Measurements from ENCODE around the gene CELF5. TPM values are rescaled to one million over a fixed set of nuclear protein-coding genes. Genes with fewer than 3 reads are reported as not detected.

Gene CELF5
- total and polyA plus RNA-seq, 2 experiments from 2014 or later = 5.6 to 10.6 TPM

- H3K4me1 Mint-ChIP-seq = no peaks in the 10 kb centered on the region
- no peaks in the 10 kb centered on the region for H3F3A ChIP-seq (replicated peaks; ENCODE audit: low read depth)
- H3K4me3 ChIP-seq = no peak overlapping the region
- H3K9me2 ChIP-seq (ENCODE audit: insufficient read depth) = no peaks in the 10 kb centered on the region
- H3K79me2 ChIP-seq (replicated peaks; ENCODE audit: insufficient read depth) = peaks cover 9% of the 10 kb centered on the region; the same call in 1 of the 2 replicates
- H4K20me1 ChIP-seq (replicated peaks; ENCODE audit: insufficient read depth) = no peaks in the 10 kb centered on the region; the same call in 1 of the 2 replicates
- H3K4me1 ChIP-seq (ENCODE audit: insufficient read depth) = no peaks in the 10 kb centered on the region
- H3K27ac Mint-ChIP-seq = no peak overlapping the region
- no peaks in the 10 kb centered on the region; the same call in 1 of the 2 replicates for H3K36me3 ChIP-seq (ENCODE audit: insufficient read depth)
- TF ChIP-seq, protein P1, sequence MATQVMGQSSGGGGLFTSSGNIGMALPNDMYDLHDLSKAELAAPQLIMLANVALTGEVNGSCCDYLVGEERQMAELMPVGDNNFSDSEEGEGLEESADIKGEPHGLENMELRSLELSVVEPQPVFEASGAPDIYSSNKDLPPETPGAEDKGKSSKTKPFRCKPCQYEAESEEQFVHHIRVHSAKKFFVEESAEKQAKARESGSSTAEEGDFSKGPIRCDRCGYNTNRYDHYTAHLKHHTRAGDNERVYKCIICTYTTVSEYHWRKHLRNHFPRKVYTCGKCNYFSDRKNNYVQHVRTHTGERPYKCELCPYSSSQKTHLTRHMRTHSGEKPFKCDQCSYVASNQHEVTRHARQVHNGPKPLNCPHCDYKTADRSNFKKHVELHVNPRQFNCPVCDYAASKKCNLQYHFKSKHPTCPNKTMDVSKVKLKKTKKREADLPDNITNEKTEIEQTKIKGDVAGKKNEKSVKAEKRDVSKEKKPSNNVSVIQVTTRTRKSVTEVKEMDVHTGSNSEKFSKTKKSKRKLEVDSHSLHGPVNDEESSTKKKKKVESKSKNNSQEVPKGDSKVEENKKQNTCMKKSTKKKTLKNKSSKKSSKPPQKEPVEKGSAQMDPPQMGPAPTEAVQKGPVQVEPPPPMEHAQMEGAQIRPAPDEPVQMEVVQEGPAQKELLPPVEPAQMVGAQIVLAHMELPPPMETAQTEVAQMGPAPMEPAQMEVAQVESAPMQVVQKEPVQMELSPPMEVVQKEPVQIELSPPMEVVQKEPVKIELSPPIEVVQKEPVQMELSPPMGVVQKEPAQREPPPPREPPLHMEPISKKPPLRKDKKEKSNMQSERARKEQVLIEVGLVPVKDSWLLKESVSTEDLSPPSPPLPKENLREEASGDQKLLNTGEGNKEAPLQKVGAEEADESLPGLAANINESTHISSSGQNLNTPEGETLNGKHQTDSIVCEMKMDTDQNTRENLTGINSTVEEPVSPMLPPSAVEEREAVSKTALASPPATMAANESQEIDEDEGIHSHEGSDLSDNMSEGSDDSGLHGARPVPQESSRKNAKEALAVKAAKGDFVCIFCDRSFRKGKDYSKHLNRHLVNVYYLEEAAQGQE (IDR thresholded peaks at IDR 0.05; ENCODE audit: unreplicated experiment) = no peak
- TF ChIP-seq STAT1 (IDR thresholded peaks at IDR 0.05; ENCODE audit: unreplicated experiment) = no peak
- no peak for TF ChIP-seq CREB1 (CRISPR knock-in tag; IDR thresholded peaks at IDR 0.05; ENCODE audit: low read depth)
- TF ChIP-seq CTCF (conservative IDR thresholded peaks at IDR 0.05; ENCODE audit: low read depth in 2 of 2) = no peak
- TF ChIP-seq NANOG (IDR thresholded peaks at IDR 0.05; ENCODE audit: borderline replicate concordance) = no peak
- TF ChIP-seq POLR2AphosphoS5 (IDR thresholded peaks at IDR 0.05; ENCODE audit: low read depth) = no peak
- no peak for TF ChIP-seq ZNF331 (CRISPR knock-in tag; IDR thresholded peaks at IDR 0.05; ENCODE audit: low read depth)
- TF ChIP-seq EZH2phosphoT487 (IDR thresholded peaks at IDR 0.05; ENCODE audit: unreplicated experiment) = no peak
- TF ChIP-seq, protein P2, sequence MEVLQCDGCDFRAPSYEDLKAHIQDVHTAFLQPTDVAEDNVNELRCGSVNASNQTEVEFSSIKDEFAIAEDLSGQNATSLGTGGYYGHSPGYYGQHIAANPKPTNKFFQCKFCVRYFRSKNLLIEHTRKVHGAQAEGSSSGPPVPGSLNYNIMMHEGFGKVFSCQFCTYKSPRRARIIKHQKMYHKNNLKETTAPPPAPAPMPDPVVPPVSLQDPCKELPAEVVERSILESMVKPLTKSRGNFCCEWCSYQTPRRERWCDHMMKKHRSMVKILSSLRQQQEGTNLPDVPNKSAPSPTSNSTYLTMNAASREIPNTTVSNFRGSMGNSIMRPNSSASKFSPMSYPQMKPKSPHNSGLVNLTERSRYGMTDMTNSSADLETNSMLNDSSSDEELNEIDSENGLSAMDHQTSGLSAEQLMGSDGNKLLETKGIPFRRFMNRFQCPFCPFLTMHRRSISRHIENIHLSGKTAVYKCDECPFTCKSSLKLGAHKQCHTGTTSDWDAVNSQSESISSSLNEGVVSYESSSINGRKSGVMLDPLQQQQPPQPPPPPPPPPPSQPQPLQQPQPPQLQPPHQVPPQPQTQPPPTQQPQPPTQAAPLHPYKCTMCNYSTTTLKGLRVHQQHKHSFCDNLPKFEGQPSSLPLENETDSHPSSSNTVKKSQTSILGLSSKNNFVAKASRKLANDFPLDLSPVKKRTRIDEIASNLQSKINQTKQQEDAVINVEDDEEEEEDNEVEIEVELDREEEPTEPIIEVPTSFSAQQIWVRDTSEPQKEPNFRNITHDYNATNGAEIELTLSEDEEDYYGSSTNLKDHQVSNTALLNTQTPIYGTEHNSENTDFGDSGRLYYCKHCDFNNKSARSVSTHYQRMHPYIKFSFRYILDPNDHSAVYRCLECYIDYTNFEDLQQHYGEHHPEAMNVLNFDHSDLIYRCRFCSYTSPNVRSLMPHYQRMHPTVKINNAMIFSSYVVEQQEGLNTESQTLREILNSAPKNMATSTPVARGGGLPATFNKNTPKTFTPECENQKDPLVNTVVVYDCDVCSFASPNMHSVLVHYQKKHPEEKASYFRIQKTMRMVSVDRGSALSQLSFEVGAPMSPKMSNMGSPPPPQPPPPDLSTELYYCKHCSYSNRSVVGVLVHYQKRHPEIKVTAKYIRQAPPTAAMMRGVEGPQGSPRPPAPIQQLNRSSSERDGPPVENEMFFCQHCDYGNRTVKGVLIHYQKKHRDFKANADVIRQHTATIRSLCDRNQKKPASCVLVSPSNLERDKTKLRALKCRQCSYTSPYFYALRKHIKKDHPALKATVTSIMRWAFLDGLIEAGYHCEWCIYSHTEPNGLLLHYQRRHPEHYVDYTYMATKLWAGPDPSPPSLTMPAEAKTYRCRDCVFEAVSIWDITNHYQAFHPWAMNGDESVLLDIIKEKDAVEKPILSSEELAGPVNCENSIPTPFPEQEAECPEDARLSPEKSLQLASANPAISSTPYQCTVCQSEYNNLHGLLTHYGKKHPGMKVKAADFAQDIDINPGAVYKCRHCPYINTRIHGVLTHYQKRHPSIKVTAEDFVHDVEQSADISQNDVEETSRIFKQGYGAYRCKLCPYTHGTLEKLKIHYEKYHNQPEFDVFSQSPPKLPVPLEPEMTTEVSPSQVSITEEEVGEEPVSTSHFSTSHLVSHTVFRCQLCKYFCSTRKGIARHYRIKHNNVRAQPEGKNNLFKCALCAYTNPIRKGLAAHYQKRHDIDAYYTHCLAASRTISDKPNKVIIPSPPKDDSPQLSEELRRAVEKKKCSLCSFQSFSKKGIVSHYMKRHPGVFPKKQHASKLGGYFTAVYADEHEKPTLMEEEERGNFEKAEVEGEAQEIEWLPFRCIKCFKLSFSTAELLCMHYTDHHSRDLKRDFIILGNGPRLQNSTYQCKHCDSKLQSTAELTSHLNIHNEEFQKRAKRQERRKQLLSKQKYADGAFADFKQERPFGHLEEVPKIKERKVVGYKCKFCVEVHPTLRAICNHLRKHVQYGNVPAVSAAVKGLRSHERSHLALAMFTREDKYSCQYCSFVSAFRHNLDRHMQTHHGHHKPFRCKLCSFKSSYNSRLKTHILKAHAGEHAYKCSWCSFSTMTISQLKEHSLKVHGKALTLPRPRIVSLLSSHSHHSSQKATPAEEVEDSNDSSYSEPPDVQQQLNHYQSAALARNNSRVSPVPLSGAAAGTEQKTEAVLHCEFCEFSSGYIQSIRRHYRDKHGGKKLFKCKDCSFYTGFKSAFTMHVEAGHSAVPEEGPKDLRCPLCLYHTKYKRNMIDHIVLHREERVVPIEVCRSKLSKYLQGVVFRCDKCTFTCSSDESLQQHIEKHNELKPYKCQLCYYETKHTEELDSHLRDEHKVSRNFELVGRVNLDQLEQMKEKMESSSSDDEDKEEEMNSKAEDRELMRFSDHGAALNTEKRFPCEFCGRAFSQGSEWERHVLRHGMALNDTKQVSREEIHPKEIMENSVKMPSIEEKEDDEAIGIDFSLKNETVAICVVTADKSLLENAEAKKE (CRISPR knock-in tag; IDR thresholded peaks at IDR 0.05) = no peak
- TF ChIP-seq, protein P3, sequence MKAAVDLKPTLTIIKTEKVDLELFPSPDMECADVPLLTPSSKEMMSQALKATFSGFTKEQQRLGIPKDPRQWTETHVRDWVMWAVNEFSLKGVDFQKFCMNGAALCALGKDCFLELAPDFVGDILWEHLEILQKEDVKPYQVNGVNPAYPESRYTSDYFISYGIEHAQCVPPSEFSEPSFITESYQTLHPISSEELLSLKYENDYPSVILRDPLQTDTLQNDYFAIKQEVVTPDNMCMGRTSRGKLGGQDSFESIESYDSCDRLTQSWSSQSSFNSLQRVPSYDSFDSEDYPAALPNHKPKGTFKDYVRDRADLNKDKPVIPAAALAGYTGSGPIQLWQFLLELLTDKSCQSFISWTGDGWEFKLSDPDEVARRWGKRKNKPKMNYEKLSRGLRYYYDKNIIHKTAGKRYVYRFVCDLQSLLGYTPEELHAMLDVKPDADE (IDR thresholded peaks at IDR 0.05) = no peak
- TF ChIP-seq ZNF114 (CRISPR knock-in tag; IDR thresholded peaks at IDR 0.05) = no peak
- TF ChIP-seq EZH2 (IDR thresholded peaks at IDR 0.05; ENCODE audit: low read depth, unreplicated experiment) = no peak
- TF ChIP-seq JUNB (IDR thresholded peaks at IDR 0.05; ENCODE audit: unreplicated experiment) = no peak
- peaks cover 7% of the 10 kb centered on the region for H3K27me3 Mint-ChIP-seq (ENCODE audit: insufficient read depth, low read depth, poor library complexity)
- H3K36me3 Mint-ChIP-seq (ENCODE audit: low read depth) = peaks cover 11% of the 10 kb centered on the region; the same call in 2 of the 3 replicates
- no peaks in the 10 kb centered on the region for H3K9me3 Mint-ChIP-seq
- H3K4me3 Mint-ChIP-seq = no peak overlapping the region
- ATAC-seq (no peak), DNase-seq (ENCODE audit: low spot score) (no peak)
- no peak overlapping the region for H3K4me2 ChIP-seq
- H2AFZ ChIP-seq = no peak overlapping the region
- H3K27me3 ChIP-seq (ENCODE audit: insufficient read depth) = no peaks in the 10 kb centered on the region
- no peak overlapping the region for H3K27ac ChIP-seq (ENCODE audit: low read depth)
Observed at GRCh38 chr19:3198901-3199700, 25.4 kb upstream of the CELF5 start.

Measured in GM23338 (cell line).